PC-9 (cell line): ENCODE data around the gene SPOCK3.
"Not testable (repeated sequence)": the region's sequence is repeated elsewhere in the genome, so short reads cannot be mapped to it uniquely, and the experiment has no call there.

Experiments
- CTCF ChIP-seq: fragments of 200-600 bp; sonication (generic); conservative IDR thresholded peaks from 2 replicates; pipeline ENCODE4 v1.6.1; 2017; ENCODE audit warnings: mixed run types, antibody characterized with exemption, mild to moderate bottlenecking, moderate library complexity
- EZH2 ChIP-seq: fragments of 200-600 bp; sonication (generic); IDR thresholded peaks from 2 replicates; pipeline ENCODE4 v1.8.0; 2017; ENCODE audit warnings: antibody characterized with exemption, low read depth

GRCh38 chr4:167281545-167281944 lies 47.3 kb upstream of the SPOCK3 start:
- not testable (repeated sequence) for TF ChIP-seq CTCF, EZH2
